KMS-11 (cell line): ENCODE results near the gene MT1B.

ENCODE experiments used
- H2AFZ ChIP-seq: fragments of 200-600 bp; sonication (generic); 2 replicates; pipeline ENCODE4 v1.6.1; 2016; ENCODE audit warnings: antibody characterized with exemption, mixed run types, low read depth
- H3K27ac ChIP-seq: fragments of 200-600 bp; sonication (generic); 2 replicates; pipeline ENCODE4 v1.6.1; 2016; ENCODE audit warnings: mild to moderate bottlenecking, mixed run types
- H3K27me3 ChIP-seq: fragments of 200-600 bp; sonication (generic); 2 replicates; pipeline ENCODE4 v1.6.1; 2017; ENCODE audit warnings: mild to moderate bottlenecking, low read depth, mixed run types, moderate library complexity; ENCODE audit not compliant: insufficient read depth
- H3K36me3 ChIP-seq: fragments of 200-600 bp; sonication (generic); 2 replicates; pipeline ENCODE4 v1.6.1; 2017; ENCODE audit warnings: mild to moderate bottlenecking, mixed run types; ENCODE audit not compliant: insufficient read depth
- H3K4me1 ChIP-seq: fragments of 200-600 bp; sonication (generic); 2 replicates; pipeline ENCODE4 v1.6.1; 2016; ENCODE audit warnings: mild to moderate bottlenecking, low read depth, mixed run types; ENCODE audit not compliant: poor library complexity, severe bottlenecking
- H3K4me2 ChIP-seq: fragments of 200-600 bp; sonication (generic); 2 replicates; pipeline ENCODE4 v1.7.0; 2016; ENCODE audit warnings: mild to moderate bottlenecking, mixed run types
- H3K4me3 ChIP-seq: fragments of 200-600 bp; sonication (generic); IDR thresholded peaks from 2 replicates; pipeline ENCODE4 v1.6.1; 2017; ENCODE audit warnings: low read depth, low read length, mixed read lengths; ENCODE audit not compliant: insufficient read depth
- H3K79me2 ChIP-seq: fragments of 200-600 bp; sonication (generic); 2 replicates; pipeline ENCODE4 v1.6.1; 2016; ENCODE audit warnings: low read depth, mixed run types; ENCODE audit not compliant: insufficient read depth
- H3K9ac ChIP-seq: fragments of 200-600 bp; sonication (generic); 2 replicates; pipeline ENCODE4 v1.6.1; 2016; ENCODE audit warnings: mild to moderate bottlenecking, mixed run types
- H4K20me1 ChIP-seq: fragments of 200-600 bp; sonication (generic); 2 replicates; pipeline ENCODE4 v1.6.1; 2016; ENCODE audit warnings: mild to moderate bottlenecking, mixed run types; ENCODE audit not compliant: insufficient read depth
- CTCF ChIP-seq: fragments of 200-600 bp; sonication (generic); conservative IDR thresholded peaks from 2 replicates; pipeline ENCODE4 v1.6.1; 2017; ENCODE audit warnings: low read depth, mild to moderate bottlenecking, antibody characterized with exemption, low read length, moderate library complexity, mixed read lengths

The MT1B gene

GRCh38 chr16:56625943-56626654 lies 25.6 kb upstream of the MT1B start:
- no peaks in the 10 kb centered on the region for H3K27me3 ChIP-seq
- H3K4me1 ChIP-seq = no peaks in the 10 kb centered on the region
- TF ChIP-seq CTCF = no peak
- no peak overlapping the region for H3K27ac ChIP-seq
- H3K36me3 ChIP-seq = no peaks in the 10 kb centered on the region
- H3K4me3 ChIP-seq = no peak overlapping the region
- H2AFZ ChIP-seq = no peak overlapping the region
- no peak overlapping the region for H3K9ac ChIP-seq
- H3K4me2 ChIP-seq = no peak overlapping the region
- H4K20me1 ChIP-seq = no peaks in the 10 kb centered on the region
- no peaks in the 10 kb centered on the region for H3K79me2 ChIP-seq

- no peak overlapping the region for H2AFZ ChIP-seq
- no peaks in the 10 kb centered on the region for H3K27me3 ChIP-seq
- H3K4me3 ChIP-seq = no peak overlapping the region
- H3K4me1 ChIP-seq = no peaks in the 10 kb centered on the region
- no peaks in the 10 kb centered on the region for H3K36me3 ChIP-seq
- H4K20me1 ChIP-seq = no peaks in the 10 kb centered on the region
- no peak overlapping the region for H3K9ac ChIP-seq
- H3K4me2 ChIP-seq = no peak overlapping the region
- no peaks in the 10 kb centered on the region for H3K79me2 ChIP-seq
- TF ChIP-seq CTCF = no peak
- H3K27ac ChIP-seq = no peak overlapping the region
Observed at GRCh38 chr16:56626685-56627084, 25.0 kb upstream of the MT1B start.

- H2AFZ ChIP-seq = no peak overlapping the region
- no peaks in the 10 kb centered on the region for H3K79me2 ChIP-seq
- no peak overlapping the region for H3K27ac ChIP-seq
- no peak overlapping the region for H3K4me2 ChIP-seq
- no peaks in the 10 kb centered on the region for H4K20me1 ChIP-seq
- no peak overlapping the region for H3K4me3 ChIP-seq
- no peak for TF ChIP-seq CTCF
- no peaks in the 10 kb centered on the region for H3K27me3 ChIP-seq
- H3K9ac ChIP-seq = no peak overlapping the region
- no peaks in the 10 kb centered on the region for H3K36me3 ChIP-seq
- H3K4me1 ChIP-seq = no peaks in the 10 kb centered on the region
Observed at GRCh38 chr16:56628486-56629350, 23.0 kb upstream of the MT1B start.

GRCh38 chr16:56629531-56629930 lies 22.2 kb upstream of the MT1B start:
- Histone ChIP-seq H3K27me3 (peaks cover under 1% of the 10 kb centered on the region; the same call in 1 of the 2 replicates), H4K20me1 (no peaks in the 10 kb centered on the region), H3K36me3 (no peaks in the 10 kb centered on the region), H3K4me2 (no peak overlapping the region), H3K4me3 (no peak overlapping the region), H3K79me2 (no peaks in the 10 kb centered on the region), H3K4me1 (no peaks in the 10 kb centered on the region), H3K27ac (no peak overlapping the region), H2AFZ (no peak overlapping the region), H3K9ac (no peak overlapping the region)
- TF ChIP-seq CTCF = no peak
